HG02973 (cell line): ENCODE measurements around the gene BRSK1.

Experiments
- ATAC-seq: cut with Tn5 transposase; IDR thresholded peaks from one replicate; pipeline ENCODE4 v1.9.1; 2021; ENCODE audit warnings: moderate library complexity; ENCODE audit not compliant: unreplicated experiment

BRSK1 gene

DNA sequence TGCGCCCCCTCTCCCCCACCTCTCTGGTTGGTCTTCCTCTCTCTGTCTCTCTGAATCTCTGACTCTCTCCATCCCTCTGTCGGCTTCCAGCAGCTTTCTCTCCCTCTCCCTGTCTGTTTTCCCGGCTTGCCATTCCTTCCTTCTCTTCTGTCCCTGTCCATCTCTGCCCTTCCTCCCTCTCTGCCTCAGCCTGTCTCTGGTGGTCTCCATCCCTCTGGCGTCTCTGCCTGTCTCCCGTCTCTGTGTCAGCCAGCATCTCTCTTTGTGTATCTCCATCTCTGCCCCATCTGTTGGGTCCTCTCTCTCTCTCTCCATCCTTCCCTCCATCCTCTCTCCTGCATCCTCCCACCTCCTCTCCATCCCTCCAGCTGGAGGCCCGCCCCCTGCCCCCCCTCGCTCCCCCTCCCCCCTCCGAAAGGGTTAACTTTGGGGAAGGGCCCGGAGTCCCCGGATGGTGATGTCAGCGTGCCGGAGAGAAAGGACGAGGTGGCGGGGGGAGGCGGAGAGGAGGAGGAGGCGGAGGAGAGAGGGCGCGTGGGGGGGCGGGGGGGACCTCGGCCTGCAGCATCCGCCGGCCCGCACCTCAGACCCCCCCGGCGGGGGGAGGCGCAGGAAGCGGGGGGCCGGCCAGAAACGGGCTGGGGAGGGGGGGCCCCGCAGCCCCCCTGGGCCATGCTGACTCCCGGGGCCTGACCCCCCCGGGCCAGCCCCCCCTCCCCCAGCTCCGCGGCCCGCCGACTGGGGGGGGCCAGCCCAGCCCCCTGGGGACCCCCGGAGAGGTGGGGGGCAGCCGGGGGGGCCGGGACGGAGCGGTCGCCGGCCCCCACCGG, at the start of gene BRSK1:
Gene BRSK1, plus strand, starts transcription at position 450 of the 830 bp plus-strand sequence. CDS start 446 bp downstream, outside the sequence.
- no peak for ATAC-seq

GRCh38 chr19:55238030-55238429, 45.8 kb upstream of the BRSK1 start:
- no peak for ATAC-seq

DNA sequence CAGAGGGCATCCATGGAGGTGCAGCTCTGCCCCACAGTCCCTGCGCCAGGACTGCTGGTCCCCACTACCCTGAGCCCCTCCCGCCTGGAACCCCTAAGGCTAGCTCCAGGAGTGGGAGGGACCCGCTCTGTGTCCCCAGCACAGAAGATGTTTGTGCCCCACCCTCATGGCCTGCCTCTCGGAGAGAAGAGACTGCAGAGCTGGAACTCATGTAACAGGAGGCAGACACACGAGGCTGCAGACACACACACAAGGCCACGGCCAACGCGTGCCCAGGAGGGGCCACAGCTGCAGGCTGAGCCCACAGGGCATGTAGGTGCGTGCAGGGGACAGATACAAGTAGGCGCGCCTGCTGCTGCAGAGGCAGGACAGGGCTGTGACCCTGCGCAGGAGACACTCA, 44.8 kb upstream of the BRSK1 start:
- no peak for ATAC-seq

DNA sequence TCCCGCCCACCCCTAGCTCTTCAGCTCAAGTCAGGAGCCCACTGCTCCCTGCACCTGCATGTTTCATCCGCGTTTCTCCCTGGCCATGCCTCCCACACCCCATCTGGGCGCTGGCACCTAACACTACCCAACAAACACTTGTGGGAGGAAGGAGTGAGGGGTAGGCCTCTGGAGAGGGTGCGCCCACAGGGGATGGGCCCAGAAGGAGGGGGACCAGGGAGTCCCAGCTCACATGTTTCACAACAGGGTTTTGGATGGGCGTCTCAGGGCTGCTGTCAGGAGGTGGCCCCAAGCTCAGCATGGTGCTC, 43.1 kb upstream of the BRSK1 start:
- ATAC-seq: no peak

- ATAC-seq: no peak
Observed at GRCh38 chr19:55241143-55241934, 42.5 kb upstream of the BRSK1 start.

DNA sequence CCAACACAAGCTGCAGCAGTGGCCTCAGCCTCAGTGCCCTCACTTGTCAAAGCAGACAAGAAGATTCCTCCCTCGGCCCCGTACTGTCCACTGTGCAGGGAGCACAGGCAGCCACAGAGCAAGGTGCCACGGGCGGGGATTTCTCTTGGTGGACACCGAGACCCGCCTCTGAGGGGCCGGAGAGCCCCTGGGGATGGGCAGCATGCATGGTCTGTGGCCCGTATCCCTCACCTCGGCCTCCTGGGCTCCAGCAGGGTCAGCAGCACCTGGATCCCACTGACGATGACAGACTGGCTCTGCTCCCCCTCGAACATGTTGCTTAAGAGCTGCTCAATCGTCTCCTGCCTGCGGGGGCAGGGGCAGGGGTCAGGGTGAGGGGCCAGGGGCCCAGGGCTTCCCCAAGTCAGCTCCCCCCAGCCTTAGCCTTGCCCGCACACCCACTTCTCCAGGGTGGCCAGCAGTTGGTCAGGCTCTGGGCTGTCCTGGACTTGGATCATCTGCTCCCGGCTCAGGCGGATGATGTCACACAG, 41.8 kb upstream of the BRSK1 start:
- ATAC-seq: no peak

DNA sequence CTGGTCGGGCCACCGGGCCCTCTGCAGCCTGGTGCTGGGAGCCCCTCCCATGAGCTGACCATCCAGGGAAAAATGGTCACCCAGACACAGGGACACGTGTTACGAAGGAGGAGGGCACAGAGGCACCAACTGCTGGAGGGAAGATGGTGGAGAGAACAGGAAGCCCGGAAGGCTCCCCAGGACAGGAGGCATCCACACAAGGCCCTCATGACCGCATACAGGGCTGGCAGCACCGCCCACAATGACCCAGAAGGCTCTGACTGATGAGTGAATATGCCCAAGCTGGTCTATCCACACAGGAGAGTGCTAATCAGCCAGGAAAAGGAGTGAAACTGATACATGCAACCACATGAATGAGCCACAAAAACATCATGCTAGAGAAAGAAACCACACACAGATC, 41.3 kb upstream of the BRSK1 start:
- no peak for ATAC-seq

- ATAC-seq: no peak
Observed at GRCh38 chr19:55244004-55244680, 39.7 kb upstream of the BRSK1 start.

DNA sequence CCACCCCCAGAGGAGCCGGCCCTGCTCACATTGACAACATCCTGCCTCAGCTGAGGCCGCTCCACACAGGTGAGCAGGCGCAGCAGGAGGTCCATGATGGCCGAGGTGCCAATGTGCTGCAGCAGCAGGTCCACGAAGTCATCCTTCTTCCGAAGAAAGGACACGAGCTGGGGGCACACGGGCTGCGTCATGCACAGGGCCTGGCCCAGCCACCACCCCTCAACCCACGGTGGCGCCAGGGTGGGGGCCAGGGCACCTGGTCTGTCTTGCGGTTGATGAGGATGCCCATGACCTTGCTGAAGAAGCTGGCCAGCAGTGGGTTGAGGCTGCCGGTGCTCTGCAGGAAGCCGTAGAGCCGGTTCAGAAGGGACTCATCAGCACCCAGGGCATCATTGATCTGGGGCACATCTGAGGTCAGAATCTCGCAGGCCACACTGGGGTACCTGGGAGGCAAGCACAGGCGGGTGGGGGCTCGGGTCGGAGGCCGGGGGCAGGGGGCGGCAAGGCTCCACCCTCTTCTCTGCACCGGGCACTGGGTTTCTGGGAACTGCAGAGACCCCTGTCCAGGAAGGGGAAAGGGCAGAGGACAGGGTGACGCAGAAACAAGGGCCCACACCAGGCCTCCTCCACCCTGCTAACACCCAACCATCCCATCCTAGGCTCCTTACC, 38.4 kb upstream of the BRSK1 start:
- no peak for ATAC-seq

GRCh38 chr19:55246462-55247451, 37.0 kb upstream of the BRSK1 start:
- ATAC-seq: no peak

DNA sequence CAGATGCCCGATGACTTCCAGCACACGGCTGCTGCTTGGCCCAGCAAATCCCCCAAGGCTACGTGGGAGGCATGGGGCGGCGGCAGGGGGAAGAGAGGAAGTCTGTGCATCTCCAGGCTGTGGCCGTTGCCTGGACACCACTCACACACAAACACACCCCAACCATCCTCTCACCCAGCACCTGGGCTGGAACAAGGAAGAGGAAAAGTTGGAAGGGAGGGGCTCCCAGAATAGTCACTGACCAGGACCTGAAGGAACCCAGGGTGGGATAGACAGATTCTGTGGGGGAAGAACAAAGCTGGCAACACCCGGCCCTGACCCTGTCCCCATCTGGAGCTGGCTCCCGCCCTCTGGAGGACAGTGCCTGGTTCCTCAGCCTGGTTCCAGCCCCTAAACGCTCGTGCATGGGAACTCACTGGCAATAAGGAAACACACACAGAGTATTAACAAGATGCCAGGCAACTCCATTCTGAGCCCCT, 36.1 kb upstream of the BRSK1 start:
- no peak for ATAC-seq

DNA sequence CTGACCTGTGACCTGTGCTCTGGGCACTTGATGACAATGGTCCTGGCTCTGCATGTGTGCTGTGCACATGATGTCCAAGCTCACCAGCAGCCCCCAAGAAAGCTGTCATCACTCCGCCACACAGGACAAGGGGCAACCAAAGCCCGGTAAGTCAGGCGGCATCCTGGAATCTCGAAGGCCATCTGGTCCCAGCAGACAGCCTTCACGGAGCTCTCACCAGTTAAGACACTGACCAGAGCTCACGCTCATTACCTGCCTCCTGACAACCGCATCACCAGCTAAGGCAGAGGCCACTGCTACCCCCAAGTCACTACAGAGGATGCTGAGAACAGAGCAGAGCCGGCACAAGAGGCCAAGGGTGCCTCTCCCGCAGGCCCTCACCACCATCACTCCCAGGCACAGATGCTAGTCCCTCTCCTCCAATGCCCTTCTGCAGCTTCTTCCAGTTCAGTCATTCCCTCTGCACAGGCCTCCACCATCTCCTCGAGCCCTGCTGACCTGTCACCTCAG, 35.6 kb upstream of the BRSK1 start:
- ATAC-seq: no peak

DNA sequence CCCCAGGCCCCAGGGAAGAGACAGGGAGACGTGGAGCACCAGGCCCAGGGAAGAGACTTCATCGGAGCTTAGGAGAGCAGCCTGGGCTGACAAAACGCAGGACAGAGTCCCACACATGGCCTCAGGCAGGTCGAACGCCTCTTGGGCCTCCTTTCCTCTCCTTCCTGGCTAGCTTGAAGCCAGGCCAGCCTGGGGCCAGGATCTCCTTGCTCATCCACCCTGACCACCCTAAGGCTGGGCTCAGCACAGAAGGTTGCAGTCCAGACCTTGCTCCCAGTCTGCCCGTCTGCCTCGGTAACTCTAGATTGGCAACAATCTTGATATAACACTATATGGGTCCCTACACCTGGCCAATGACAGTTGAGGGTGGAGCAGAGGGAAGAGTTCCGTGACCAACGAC, 35.1 kb upstream of the BRSK1 start:
- ATAC-seq: no peak

DNA sequence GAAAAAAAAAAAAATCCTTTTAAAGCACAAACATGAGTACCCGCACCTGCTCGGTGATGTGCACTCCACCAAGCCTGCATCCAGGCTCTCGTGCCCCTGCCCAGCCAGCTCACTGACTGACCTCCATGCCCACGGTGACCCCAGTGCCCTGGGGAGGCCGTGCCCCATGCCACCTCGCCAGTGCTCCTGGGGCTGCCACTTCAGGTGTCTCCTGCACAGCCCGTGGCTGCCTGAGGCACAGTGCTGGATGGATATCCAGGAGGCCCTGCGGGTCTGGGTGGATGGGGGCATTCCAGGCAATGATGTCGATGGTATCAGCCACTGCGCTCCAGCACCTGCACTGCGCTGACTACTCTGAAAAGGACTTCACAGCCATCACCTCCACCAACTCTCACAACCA, 34.0 kb upstream of the BRSK1 start:
- no peak for ATAC-seq

- ATAC-seq: no peak
Observed at GRCh38 chr19:55250262-55251036, 33.3 kb upstream of the BRSK1 start.

GRCh38 chr19:55251341-55252081, 32.3 kb upstream of the BRSK1 start:
- ATAC-seq: no peak

- ATAC-seq: no peak
Observed at GRCh38 chr19:55252760-55253663, 30.8 kb upstream of the BRSK1 start.
